Measurements from ENCODE around the gene ALX4.

ALX4 gene

DNA sequence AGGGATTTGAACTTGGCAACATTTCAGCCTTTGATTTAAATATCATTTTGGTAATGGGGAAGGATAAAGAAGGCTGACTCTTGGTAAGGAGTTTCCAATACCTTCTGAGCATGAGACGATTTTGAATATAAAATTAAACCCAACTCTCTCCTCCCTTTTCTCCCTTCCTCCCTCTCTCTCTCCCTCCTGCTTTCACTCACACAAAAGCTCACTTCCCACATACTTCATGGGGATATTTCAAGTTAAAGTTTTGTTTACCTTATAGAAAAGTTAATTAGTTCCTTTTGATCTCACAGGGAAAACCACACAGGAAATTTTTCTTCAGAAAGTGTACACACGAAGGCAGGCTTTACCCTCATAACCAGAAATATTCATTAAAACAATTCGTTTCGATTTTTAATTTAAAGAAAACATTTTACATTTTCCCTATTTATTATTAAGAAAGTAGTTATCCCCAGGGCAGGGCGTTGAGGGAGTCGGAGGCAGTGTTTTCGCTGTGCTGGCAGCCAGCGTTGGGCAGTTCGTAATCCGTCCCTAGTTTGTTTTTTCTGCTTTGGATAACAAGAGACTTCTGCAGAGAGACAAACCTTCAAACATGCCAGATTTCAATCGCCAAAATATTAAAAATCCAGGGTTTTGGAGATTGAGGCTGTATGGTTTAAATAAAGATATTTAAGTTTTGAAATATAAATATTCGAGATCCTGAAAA is 25.3 kb upstream of the ALX4 start:
- H3K4me1 ChIP-seq (ENCODE audit: control insufficient read depth, insufficient read depth, low read length): no peaks in the 10 kb centered on the region
- no peak for DNase-seq (ENCODE audit: low read depth)
- H3K9ac ChIP-seq (ENCODE audit: low read length): no peak overlapping the region
- no peak overlapping the region for H3K4me3 ChIP-seq (ENCODE audit: low read length)
- peaks cover 79% of the 10 kb centered on the region for H3K27me3 ChIP-seq (replicated peaks; ENCODE audit: control insufficient read depth, insufficient read depth, low read length)
- no peaks in the 10 kb centered on the region for H3K36me3 ChIP-seq (ENCODE audit: control insufficient read depth, insufficient read depth, low read length, severe bottlenecking)
- no peaks in the 10 kb centered on the region for H3K9me3 ChIP-seq (ENCODE audit: control insufficient read depth, low read length)

DNA sequence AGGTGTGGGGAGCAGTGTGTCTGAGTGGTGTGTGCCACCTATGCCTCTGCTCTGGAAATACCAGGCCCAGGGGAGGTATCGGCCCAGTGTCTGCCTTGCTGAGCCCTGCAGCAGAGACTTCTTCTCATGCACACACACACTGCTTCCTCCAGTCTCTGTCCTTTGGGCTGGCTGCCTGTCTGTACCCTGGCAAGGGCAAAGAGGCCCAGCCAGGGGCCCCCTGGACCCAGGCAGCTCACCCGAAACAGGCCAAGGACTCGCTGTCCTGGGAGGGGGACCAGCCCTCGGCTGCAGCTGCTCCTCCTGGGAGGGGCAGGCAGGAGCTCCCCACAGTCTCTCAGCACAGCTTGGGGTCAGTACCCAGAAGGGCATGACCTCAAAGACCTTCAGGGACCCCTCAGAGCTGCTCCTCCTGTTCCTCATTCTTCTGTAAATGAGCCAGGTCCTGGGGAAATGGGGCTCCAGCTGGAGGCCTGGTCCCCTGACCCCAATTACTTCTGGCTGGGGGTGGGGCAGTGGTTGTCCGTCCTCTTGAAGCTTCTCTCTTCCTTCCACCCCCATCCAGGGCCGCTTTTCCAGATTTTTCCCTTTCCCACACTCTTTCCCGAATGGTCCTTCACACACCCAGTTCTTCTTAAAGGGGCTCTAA is 24.5 kb upstream of the ALX4 start:
- H3K9ac ChIP-seq (ENCODE audit: low read length): no peak overlapping the region
- H3K27me3 ChIP-seq (replicated peaks; ENCODE audit: control insufficient read depth, insufficient read depth, low read length): peaks cover 81% of the 10 kb centered on the region
- H3K9me3 ChIP-seq (ENCODE audit: control insufficient read depth, low read length): no peaks in the 10 kb centered on the region
- no peaks in the 10 kb centered on the region for H3K4me1 ChIP-seq (ENCODE audit: control insufficient read depth, insufficient read depth, low read length)
- DNase-seq (ENCODE audit: low read depth): no peak
- H3K4me3 ChIP-seq (ENCODE audit: low read length): no peak overlapping the region
- H3K36me3 ChIP-seq (ENCODE audit: control insufficient read depth, insufficient read depth, low read length, severe bottlenecking): no peaks in the 10 kb centered on the region

DNA sequence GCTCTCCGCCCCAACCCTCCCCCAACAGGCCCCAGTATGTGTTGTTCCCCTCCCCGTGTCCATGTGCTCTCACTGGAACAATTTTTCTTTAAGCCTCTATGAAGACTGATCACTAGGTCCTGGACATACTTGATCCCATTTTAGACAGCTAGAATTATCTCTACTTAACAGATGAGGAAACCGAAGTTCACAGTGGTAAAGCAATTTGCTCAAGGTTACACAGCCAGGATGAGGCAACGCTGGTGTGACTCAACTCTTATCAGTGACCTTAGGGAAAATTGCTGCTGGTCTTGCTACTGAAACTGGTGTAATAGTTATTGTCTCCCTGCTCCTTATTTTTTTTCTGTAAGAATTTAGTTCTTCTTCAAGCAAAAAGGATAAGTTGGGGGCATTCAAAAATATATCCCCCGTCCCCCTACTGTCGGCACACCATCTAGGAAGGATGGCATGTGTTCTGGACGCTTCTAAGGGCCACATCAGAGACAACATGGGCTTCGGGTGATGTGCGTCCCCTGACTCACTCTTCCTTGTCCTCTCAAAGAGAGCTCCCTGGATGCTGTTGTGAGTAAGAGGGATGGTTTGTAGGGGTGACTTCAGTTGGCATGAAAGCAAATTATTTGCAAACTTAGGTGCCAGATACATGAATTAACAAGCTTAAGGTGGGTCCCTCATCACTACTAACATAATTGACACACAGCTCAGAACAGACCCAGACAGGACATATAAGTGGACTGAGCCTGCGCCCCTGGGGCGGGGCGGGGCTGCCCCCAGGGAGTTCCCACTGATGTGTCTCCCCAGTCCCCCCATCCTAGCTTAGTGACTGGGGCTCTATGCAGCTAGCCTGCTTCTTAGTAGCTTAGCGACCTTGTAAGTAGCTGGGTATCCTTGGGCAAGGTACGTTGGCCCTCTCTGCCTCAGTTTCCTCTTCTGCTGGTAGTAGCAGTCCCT is 23.6 kb upstream of the ALX4 start:
- no peak overlapping the region for H3K9ac ChIP-seq (ENCODE audit: low read length)
- H3K4me1 ChIP-seq (ENCODE audit: control insufficient read depth, insufficient read depth, low read length): no peaks in the 10 kb centered on the region
- no peaks in the 10 kb centered on the region for H3K9me3 ChIP-seq (ENCODE audit: control insufficient read depth, low read length)
- H3K36me3 ChIP-seq (ENCODE audit: control insufficient read depth, insufficient read depth, low read length, severe bottlenecking): no peaks in the 10 kb centered on the region
- peaks cover 81% of the 10 kb centered on the region for H3K27me3 ChIP-seq (replicated peaks; ENCODE audit: control insufficient read depth, insufficient read depth, low read length)
- H3K4me3 ChIP-seq (ENCODE audit: low read length): no peak overlapping the region
- no peak for DNase-seq (ENCODE audit: low read depth)

GRCh38 chr11:44332665-44333064 is 22.7 kb upstream of the ALX4 start:
- peaks cover 80% of the 10 kb centered on the region for H3K27me3 ChIP-seq (replicated peaks; ENCODE audit: control insufficient read depth, insufficient read depth, low read length)
- no peak for DNase-seq (ENCODE audit: low read depth)
- H3K4me1 ChIP-seq (ENCODE audit: control insufficient read depth, insufficient read depth, low read length): no peaks in the 10 kb centered on the region
- H3K9ac ChIP-seq (ENCODE audit: low read length): no peak overlapping the region
- no peaks in the 10 kb centered on the region for H3K9me3 ChIP-seq (ENCODE audit: control insufficient read depth, low read length)
- no peaks in the 10 kb centered on the region for H3K36me3 ChIP-seq (ENCODE audit: control insufficient read depth, insufficient read depth, low read length, severe bottlenecking)
- H3K4me3 ChIP-seq (ENCODE audit: low read length): no peak overlapping the region

GRCh38 chr11:44329472-44330230 is 19.7 kb upstream of the ALX4 start:
- Histone ChIP-seq H3K9me3 (ENCODE audit: control insufficient read depth, low read length) (no peaks in the 10 kb centered on the region), H3K27me3 (replicated peaks; ENCODE audit: control insufficient read depth, insufficient read depth, low read length) (peaks cover 79% of the 10 kb centered on the region), H3K36me3 (ENCODE audit: control insufficient read depth, insufficient read depth, low read length, severe bottlenecking) (no peaks in the 10 kb centered on the region), H3K9ac (ENCODE audit: low read length) (no peak overlapping the region), H3K4me1 (ENCODE audit: control insufficient read depth, insufficient read depth, low read length) (no peaks in the 10 kb centered on the region), H3K4me3 (ENCODE audit: low read length) (no peak overlapping the region)
- DNase-seq (ENCODE audit: low read depth): no peak

- Histone ChIP-seq H3K4me1 (ENCODE audit: control insufficient read depth, insufficient read depth, low read length) (peaks cover 7% of the 10 kb centered on the region), H3K9ac (ENCODE audit: low read length) (no peak overlapping the region), H3K27me3 (replicated peaks; ENCODE audit: control insufficient read depth, insufficient read depth, low read length) (peaks cover 90% of the 10 kb centered on the region), H3K9me3 (ENCODE audit: control insufficient read depth, low read length) (no peaks in the 10 kb centered on the region), H3K36me3 (ENCODE audit: control insufficient read depth, insufficient read depth, low read length, severe bottlenecking) (no peaks in the 10 kb centered on the region), H3K4me3 (ENCODE audit: low read length) (no peak overlapping the region)
- no peak for DNase-seq (ENCODE audit: low read depth)
Measured at GRCh38 chr11:44328138-44328660, 18.3 kb upstream of the ALX4 start.

DNA sequence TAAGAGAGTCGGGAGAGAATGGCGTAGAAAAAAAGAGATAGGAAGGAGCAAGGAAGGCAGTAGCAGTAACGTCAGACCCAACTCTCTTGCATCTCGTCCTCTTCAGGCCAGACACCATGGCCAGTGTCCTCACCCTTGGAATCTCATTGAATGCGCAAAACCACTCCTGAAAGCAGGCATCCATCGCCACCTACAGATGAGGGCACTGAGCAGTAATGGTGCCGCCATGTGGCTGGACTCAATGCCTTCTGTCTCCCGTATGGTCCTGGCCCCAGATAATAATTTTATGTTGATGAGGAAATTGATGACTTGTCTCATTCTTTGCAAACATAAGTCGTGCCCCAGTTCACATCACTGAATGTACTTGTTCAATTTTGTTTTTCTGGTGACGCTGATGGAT is 17.8 kb upstream of the ALX4 start:
- no peak overlapping the region for H3K9ac ChIP-seq (ENCODE audit: low read length)
- H3K9me3 ChIP-seq (ENCODE audit: control insufficient read depth, low read length): no peaks in the 10 kb centered on the region
- H3K4me1 ChIP-seq (ENCODE audit: control insufficient read depth, insufficient read depth, low read length): peaks cover 10% of the 10 kb centered on the region
- H3K27me3 ChIP-seq (replicated peaks; ENCODE audit: control insufficient read depth, insufficient read depth, low read length): peaks cover 94% of the 10 kb centered on the region
- DNase-seq (ENCODE audit: low read depth): no peak
- no peaks in the 10 kb centered on the region for H3K36me3 ChIP-seq (ENCODE audit: control insufficient read depth, insufficient read depth, low read length, severe bottlenecking)
- H3K4me3 ChIP-seq (ENCODE audit: low read length): no peak overlapping the region

DNA sequence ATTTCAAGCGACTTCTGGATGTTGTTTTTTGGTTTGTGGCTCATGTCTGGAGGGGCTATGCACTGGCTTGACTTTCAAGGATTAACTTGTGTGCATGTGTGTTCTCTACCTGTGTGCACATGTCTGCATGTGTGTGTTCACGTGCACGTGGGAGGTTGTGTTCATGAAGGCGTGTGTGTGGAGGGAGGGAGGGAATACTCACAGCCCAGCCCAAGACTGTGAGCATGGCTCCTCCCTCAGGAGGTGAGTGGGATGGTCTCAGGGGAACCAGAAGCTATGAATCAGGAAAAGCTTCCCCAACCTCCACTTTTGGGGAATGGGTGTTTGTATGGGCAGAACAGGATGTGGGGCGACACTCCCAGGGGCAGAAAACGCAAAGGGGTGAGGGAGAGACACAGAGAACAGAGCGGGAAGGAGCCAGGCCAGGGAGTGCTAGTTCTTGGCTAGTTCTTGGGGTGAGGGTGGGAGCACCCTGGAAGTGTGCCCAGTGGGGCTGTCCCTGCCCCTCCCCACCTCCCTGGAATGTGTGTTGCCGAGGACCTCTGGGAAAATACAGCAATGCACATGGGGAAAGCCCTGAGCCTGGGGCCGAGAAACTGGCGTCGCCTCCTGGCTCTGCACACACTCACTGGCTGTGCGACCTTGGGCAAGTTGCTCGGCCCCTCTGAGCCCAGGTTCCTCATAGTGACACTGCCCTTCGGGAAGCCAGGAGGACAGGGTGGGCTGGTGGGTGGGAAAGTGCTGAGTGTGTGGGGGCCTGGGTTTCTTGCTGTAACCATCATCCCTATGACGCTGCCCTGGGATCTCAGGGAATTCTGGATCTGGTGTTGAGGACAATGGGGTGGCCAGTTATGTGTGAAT is 16.9 kb upstream of the ALX4 start:
- no peak for DNase-seq (ENCODE audit: low read depth)
- Histone ChIP-seq H3K4me3 (ENCODE audit: low read length) (no peak overlapping the region), H3K36me3 (ENCODE audit: control insufficient read depth, insufficient read depth, low read length, severe bottlenecking) (no peaks in the 10 kb centered on the region), H3K27me3 (replicated peaks; ENCODE audit: control insufficient read depth, insufficient read depth, low read length) (peaks cover 93% of the 10 kb centered on the region), H3K9me3 (ENCODE audit: control insufficient read depth, low read length) (no peaks in the 10 kb centered on the region), H3K4me1 (ENCODE audit: control insufficient read depth, insufficient read depth, low read length) (peaks cover 10% of the 10 kb centered on the region), H3K9ac (ENCODE audit: low read length) (no peak overlapping the region)

- H3K4me3 ChIP-seq (ENCODE audit: low read length): no peak overlapping the region
- H3K36me3 ChIP-seq (ENCODE audit: control insufficient read depth, insufficient read depth, low read length, severe bottlenecking): no peaks in the 10 kb centered on the region
- H3K27me3 ChIP-seq (replicated peaks; ENCODE audit: control insufficient read depth, insufficient read depth, low read length): peaks cover 94% of the 10 kb centered on the region
- DNase-seq (ENCODE audit: low read depth): no peak
- no peak overlapping the region for H3K9ac ChIP-seq (ENCODE audit: low read length)
- no peaks in the 10 kb centered on the region for H3K9me3 ChIP-seq (ENCODE audit: control insufficient read depth, low read length)
- peaks cover 10% of the 10 kb centered on the region for H3K4me1 ChIP-seq (ENCODE audit: control insufficient read depth, insufficient read depth, low read length)
Measured at GRCh38 chr11:44325698-44326097, 15.8 kb upstream of the ALX4 start.
